ENCODE results near the gene BIRC6.

BIRC6 gene

DNA sequence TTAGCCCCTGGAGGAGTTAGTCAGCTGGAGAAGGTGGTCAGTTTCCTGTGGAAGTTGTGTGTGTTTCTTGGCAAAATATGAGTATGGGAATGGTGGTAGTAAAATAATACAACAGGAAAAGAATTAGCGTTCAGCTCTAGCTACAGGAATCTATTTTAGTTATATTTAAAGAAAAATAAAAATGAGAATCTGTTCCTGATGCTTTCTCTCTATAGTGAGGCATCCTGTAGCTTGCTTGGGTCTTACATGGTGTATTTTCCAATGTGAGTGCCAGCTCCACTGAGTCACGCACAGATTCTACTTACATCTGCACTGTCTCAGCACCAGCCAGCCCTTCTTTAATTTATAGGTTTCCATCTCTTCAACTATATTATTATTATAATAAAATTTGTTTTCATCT, 132.2 kb downstream of the BIRC6 start:
- Histone ChIP-seq H3K27me3 (ENCODE audit: control insufficient read depth in 5 of 5, insufficient read depth in 4 of 5, low read length in 5 of 5) (no peaks in the 10 kb centered on the region), H3K4me1 (ENCODE audit: control insufficient read depth in 5 of 5, insufficient read depth in 5 of 5, low read length in 5 of 5) (peaks cover 0 to 7% (median 0%) of the 10 kb centered on the region in 5 donors), H3K27ac (ENCODE audit: low read depth, low read length) (no peak overlapping the region), H3K9ac (ENCODE audit: low read length in 5 of 5) (no peak overlapping the region), H3K36me3 (ENCODE audit: control insufficient read depth in 5 of 5, insufficient read depth in 5 of 5, low read length in 5 of 5) (peaks cover 40 to 68% (median 47%) of the 10 kb centered on the region in 5 donors), H3K4me3 (ENCODE audit: low read depth in 1 of 5, low read length in 5 of 5) (no peak overlapping the region), H3K9me3 (ENCODE audit: control insufficient read depth in 5 of 5, low read length in 5 of 5) (no peaks in the 10 kb centered on the region)

DNA sequence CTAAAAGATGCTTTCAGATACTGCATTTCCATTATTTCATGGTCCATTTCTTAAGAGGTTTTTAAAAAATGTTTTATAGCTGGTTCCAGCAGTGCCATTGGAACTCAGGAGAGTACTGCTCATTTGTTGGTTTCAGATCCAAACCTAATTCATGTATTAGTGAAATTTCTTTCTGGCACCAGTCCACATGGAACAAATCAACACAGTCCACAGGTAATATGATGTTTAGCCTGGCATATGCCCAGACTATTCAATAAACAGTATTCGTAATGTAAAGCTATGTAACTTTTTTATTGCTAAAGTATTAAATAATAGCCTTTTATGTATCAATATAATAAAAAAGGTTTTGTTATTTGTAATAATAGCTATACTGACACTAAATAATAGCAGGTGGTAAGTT, 134.5 kb downstream of the BIRC6 start:
- Histone ChIP-seq H3K27me3 (ENCODE audit: control insufficient read depth in 5 of 5, insufficient read depth in 4 of 5, low read length in 5 of 5) (no peaks in the 10 kb centered on the region), H3K9ac (ENCODE audit: low read length in 5 of 5) (no peak overlapping the region), H3K4me3 (ENCODE audit: low read depth in 1 of 5, low read length in 5 of 5) (no peak overlapping the region), H3K4me1 (ENCODE audit: control insufficient read depth in 5 of 5, insufficient read depth in 5 of 5, low read length in 5 of 5) (no peaks in the 10 kb centered on the region), H3K9me3 (ENCODE audit: control insufficient read depth in 5 of 5, low read length in 5 of 5) (no peaks in the 10 kb centered on the region), H3K27ac (ENCODE audit: low read depth, low read length) (no peak overlapping the region), H3K36me3 (ENCODE audit: control insufficient read depth in 5 of 5, insufficient read depth in 5 of 5, low read length in 5 of 5) (peaks cover 29 to 49% (median 34%) of the 10 kb centered on the region in 5 donors)

- Histone ChIP-seq H3K4me3 (ENCODE audit: low read depth in 1 of 5, low read length in 5 of 5) (no peak overlapping the region), H3K36me3 (ENCODE audit: control insufficient read depth in 5 of 5, insufficient read depth in 5 of 5, low read length in 5 of 5) (peaks cover 23 to 40% (median 29%) of the 10 kb centered on the region in 5 donors), H3K27me3 (ENCODE audit: control insufficient read depth in 5 of 5, insufficient read depth in 4 of 5, low read length in 5 of 5) (no peaks in the 10 kb centered on the region), H3K4me1 (ENCODE audit: control insufficient read depth in 5 of 5, insufficient read depth in 5 of 5, low read length in 5 of 5) (no peaks in the 10 kb centered on the region), H3K9ac (ENCODE audit: low read length in 5 of 5) (no peak overlapping the region), H3K27ac (ENCODE audit: low read depth, low read length) (no peak overlapping the region), H3K9me3 (ENCODE audit: control insufficient read depth in 5 of 5, low read length in 5 of 5) (no peaks in the 10 kb centered on the region)
Observed at GRCh38 chr2:32495139-32495538, 138.3 kb downstream of the BIRC6 start.

DNA sequence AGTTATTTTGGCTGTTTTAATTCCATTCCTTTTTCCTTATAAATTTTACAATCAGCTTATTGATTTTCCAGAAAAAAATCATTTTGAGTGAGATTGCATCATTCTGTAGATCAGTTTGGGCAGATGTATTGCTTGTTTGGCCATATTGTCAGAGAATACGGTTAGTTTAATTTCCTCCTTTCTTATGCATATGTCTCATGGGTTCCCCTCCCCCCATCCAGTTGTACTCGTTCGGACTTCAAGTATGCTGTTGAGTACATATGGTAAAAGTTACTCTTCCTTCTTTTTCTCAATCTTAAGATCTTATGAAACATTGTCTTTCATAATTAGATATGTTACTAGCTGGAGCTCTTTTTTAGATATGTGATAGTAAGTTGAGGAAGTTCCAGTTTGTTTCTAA, 139.8 kb downstream of the BIRC6 start:
- Histone ChIP-seq H3K4me3 (ENCODE audit: low read depth in 1 of 5, low read length in 5 of 5) (no peak overlapping the region), H3K36me3 (ENCODE audit: control insufficient read depth in 5 of 5, insufficient read depth in 5 of 5, low read length in 5 of 5) (peaks cover 25 to 35% (median 30%) of the 10 kb centered on the region in 5 donors), H3K4me1 (ENCODE audit: control insufficient read depth in 5 of 5, insufficient read depth in 5 of 5, low read length in 5 of 5) (no peaks in the 10 kb centered on the region), H3K9ac (ENCODE audit: low read length in 5 of 5) (no peak overlapping the region), H3K9me3 (ENCODE audit: control insufficient read depth in 5 of 5, low read length in 5 of 5) (no peaks in the 10 kb centered on the region), H3K27me3 (ENCODE audit: control insufficient read depth in 5 of 5, insufficient read depth in 4 of 5, low read length in 5 of 5) (no peaks in the 10 kb centered on the region), H3K27ac (ENCODE audit: low read depth, low read length) (no peak overlapping the region)

DNA sequence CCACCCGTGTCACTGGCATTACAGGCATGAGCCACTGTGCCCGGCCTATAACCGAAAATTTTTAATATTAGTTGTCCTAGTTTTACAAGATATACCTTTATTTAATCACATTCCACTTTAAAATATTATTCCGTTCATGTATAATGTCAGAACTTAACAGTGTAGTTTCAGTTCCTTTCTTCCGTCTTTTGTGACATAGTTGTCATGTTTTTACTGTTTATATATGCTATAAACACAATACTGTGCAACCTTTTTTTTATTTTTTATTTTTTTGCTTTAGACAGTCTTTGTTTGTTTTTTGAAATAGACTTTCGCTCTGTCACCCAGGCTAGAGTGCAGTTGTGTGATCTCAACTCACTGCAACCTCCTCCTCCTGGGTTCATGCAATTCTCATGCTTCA, 141.5 kb downstream of the BIRC6 start:
- H3K9ac ChIP-seq (ENCODE audit: low read length in 5 of 5) = no peak overlapping the region
- no peaks in the 10 kb centered on the region for H3K9me3 ChIP-seq (ENCODE audit: control insufficient read depth in 5 of 5, low read length in 5 of 5)
- no peaks in the 10 kb centered on the region for H3K27me3 ChIP-seq (ENCODE audit: control insufficient read depth in 5 of 5, insufficient read depth in 4 of 5, low read length in 5 of 5)
- H3K36me3 ChIP-seq (ENCODE audit: control insufficient read depth in 5 of 5, insufficient read depth in 5 of 5, low read length in 5 of 5) = peaks cover 28 to 45% (median 33%) of the 10 kb centered on the region in 5 donors
- H3K27ac ChIP-seq (ENCODE audit: low read depth, low read length) = no peak overlapping the region
- H3K4me1 ChIP-seq (ENCODE audit: control insufficient read depth in 5 of 5, insufficient read depth in 5 of 5, low read length in 5 of 5) = peaks cover 0 to 6% (median 0%) of the 10 kb centered on the region in 5 donors
- no peak overlapping the region for H3K4me3 ChIP-seq (ENCODE audit: low read depth in 1 of 5, low read length in 5 of 5)

DNA sequence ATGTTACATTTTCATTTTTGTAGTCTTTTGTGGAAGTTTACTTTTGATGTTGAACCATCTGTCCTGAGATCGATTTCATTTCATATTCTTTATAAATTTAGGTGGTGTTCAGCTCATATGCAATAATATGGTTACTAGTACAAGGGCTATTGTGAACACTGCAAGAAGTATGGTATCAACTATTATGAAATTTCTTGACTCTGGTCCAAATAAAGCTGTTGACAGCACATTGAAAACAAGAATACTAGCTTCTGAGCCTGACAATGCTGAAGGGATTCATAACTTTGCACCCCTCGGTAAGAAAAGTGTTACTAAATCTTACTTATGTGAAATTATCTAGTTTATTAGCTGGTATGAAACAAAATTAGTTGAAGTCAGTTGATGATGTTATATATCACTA, 146.1 kb downstream of the BIRC6 start:
- Histone ChIP-seq H3K36me3 (ENCODE audit: control insufficient read depth in 5 of 5, insufficient read depth in 5 of 5, low read length in 5 of 5) (peaks cover 36 to 69% (median 41%) of the 10 kb centered on the region in 5 donors), H3K9ac (ENCODE audit: low read length in 5 of 5) (no peak overlapping the region), H3K4me3 (ENCODE audit: low read depth in 1 of 5, low read length in 5 of 5) (no peak overlapping the region), H3K4me1 (ENCODE audit: control insufficient read depth in 5 of 5, insufficient read depth in 5 of 5, low read length in 5 of 5) (peaks cover 0 to 6% (median 0%) of the 10 kb centered on the region in 5 donors), H3K27ac (ENCODE audit: low read depth, low read length) (no peak overlapping the region), H3K9me3 (ENCODE audit: control insufficient read depth in 5 of 5, low read length in 5 of 5) (no peaks in the 10 kb centered on the region), H3K27me3 (ENCODE audit: control insufficient read depth in 5 of 5, insufficient read depth in 4 of 5, low read length in 5 of 5) (no peaks in the 10 kb centered on the region)

DNA sequence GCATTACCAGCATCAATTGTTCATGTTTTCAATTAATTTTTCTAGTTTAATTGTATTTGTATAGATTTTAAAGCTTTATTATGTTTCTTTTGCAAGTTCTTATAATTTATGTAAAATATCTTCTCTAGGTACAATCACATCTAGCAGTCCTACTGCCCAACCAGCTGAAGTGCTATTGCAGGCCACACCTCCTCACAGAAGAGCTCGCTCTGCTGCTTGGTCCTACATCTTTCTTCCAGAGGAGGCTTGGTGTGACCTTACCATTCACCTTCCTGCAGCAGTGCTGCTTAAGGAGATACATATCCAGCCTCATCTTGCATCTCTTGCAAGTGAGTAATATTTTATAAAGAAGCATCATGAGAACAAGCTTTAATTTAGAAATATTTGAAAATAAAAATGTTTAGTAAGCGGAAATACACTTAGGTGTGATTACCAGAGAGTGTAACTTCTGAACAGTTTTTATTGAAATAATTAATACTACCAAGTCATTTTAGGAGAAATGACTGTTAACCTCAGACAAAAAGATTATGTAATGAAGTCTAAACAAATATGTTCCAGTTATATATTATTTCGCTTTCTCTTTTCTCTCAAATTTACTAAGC, 148.2 kb downstream of the BIRC6 start:
- Histone ChIP-seq H3K36me3 (ENCODE audit: control insufficient read depth in 5 of 5, insufficient read depth in 5 of 5, low read length in 5 of 5) (peaks cover 39 to 69% (median 47%) of the 10 kb centered on the region in 5 donors), H3K9me3 (ENCODE audit: control insufficient read depth in 5 of 5, low read length in 5 of 5) (no peaks in the 10 kb centered on the region), H3K9ac (ENCODE audit: low read length in 5 of 5) (no peak overlapping the region), H3K27me3 (ENCODE audit: control insufficient read depth in 5 of 5, insufficient read depth in 4 of 5, low read length in 5 of 5) (no peaks in the 10 kb centered on the region), H3K4me1 (ENCODE audit: control insufficient read depth in 5 of 5, insufficient read depth in 5 of 5, low read length in 5 of 5) (peaks cover 0 to 6% (median 0%) of the 10 kb centered on the region in 5 donors), H3K27ac (ENCODE audit: low read depth, low read length) (no peak overlapping the region), H3K4me3 (ENCODE audit: low read depth in 1 of 5, low read length in 5 of 5) (no peak overlapping the region)

DNA sequence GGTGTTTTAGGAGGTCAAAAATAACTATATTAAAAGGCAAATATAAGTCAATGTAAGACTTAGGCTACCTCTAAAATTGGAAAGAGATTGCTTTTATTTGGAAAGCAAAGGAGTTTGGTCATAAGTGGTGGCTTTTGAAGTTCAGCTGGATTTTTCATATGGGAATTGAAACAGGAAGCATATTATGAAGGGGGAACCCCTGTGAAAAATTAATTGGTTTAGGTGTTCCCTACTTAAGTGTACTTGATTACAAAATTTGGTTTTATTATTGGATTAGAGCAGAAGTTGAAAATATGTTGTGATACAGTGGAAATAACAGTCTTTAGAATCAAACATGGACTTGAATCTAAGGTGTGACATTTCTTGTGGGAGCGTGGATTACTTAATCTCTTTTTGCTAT, 149.6 kb downstream of the BIRC6 start:
- no peak overlapping the region for H3K4me3 ChIP-seq (ENCODE audit: low read depth in 1 of 5, low read length in 5 of 5)
- no peak overlapping the region for H3K27ac ChIP-seq (ENCODE audit: low read depth, low read length)
- no peaks in the 10 kb centered on the region for H3K27me3 ChIP-seq (ENCODE audit: control insufficient read depth in 5 of 5, insufficient read depth in 4 of 5, low read length in 5 of 5)
- peaks cover 0 to 6% (median 0%) of the 10 kb centered on the region in 5 donors for H3K4me1 ChIP-seq (ENCODE audit: control insufficient read depth in 5 of 5, insufficient read depth in 5 of 5, low read length in 5 of 5)
- no peaks in the 10 kb centered on the region for H3K9me3 ChIP-seq (ENCODE audit: control insufficient read depth in 5 of 5, low read length in 5 of 5)
- no peak overlapping the region for H3K9ac ChIP-seq (ENCODE audit: low read length in 5 of 5)
- peaks cover 45 to 71% (median 49%) of the 10 kb centered on the region in 5 donors for H3K36me3 ChIP-seq (ENCODE audit: control insufficient read depth in 5 of 5, insufficient read depth in 5 of 5, low read length in 5 of 5)

DNA sequence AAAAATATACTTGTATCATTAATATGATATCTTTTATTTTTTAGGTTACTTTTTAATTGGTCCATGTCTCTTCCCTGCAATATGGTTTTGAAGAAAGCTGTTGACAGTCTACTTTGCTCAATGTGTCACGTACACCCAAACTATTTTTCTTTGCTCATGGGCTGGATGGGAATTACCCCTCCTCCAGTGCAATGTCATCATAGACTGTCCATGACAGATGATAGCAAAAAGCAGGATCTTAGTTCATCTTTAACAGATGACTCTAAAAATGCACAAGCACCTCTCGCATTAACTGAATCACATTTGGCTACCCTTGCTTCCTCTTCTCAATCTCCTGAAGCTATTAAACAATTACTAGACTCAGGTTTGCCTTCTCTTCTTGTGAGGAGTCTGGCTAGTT, 158.1 kb downstream of the BIRC6 start:
- no peaks in the 10 kb centered on the region for H3K27me3 ChIP-seq (ENCODE audit: control insufficient read depth in 5 of 5, insufficient read depth in 4 of 5, low read length in 5 of 5)
- H3K9me3 ChIP-seq (ENCODE audit: control insufficient read depth in 5 of 5, low read length in 5 of 5) = no peaks in the 10 kb centered on the region
- H3K27ac ChIP-seq (ENCODE audit: low read depth, low read length) = no peak overlapping the region
- no peaks in the 10 kb centered on the region for H3K4me1 ChIP-seq (ENCODE audit: control insufficient read depth in 5 of 5, insufficient read depth in 5 of 5, low read length in 5 of 5)
- H3K36me3 ChIP-seq (ENCODE audit: control insufficient read depth in 5 of 5, insufficient read depth in 5 of 5, low read length in 5 of 5) = peaks cover 45 to 75% (median 52%) of the 10 kb centered on the region in 5 donors
- no peak overlapping the region for H3K4me3 ChIP-seq (ENCODE audit: low read depth in 1 of 5, low read length in 5 of 5)
- H3K9ac ChIP-seq (ENCODE audit: low read length in 5 of 5) = no peak overlapping the region

DNA sequence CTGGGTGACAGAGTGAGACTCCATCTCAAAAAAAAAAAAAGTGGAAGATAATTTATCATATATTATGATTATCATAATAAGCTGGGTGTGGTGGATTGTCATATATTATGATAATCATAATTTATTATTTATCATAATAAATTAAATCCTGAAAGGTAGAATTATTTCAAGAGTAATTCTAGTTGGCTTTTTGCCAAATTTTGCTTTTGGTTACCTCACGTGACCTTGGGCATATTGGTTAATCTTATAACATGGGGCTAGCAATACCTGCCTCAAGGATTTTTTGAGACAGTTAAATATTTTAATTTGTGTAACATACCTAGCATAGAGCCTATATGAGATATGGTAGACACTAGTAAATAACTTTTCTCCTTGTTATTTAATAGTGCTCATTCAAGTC, 159.7 kb downstream of the BIRC6 start:
- Histone ChIP-seq H3K4me3 (ENCODE audit: low read depth in 1 of 5, low read length in 5 of 5) (no peak overlapping the region), H3K36me3 (ENCODE audit: control insufficient read depth in 5 of 5, insufficient read depth in 5 of 5, low read length in 5 of 5) (peaks cover 42 to 75% (median 49%) of the 10 kb centered on the region in 5 donors), H3K4me1 (ENCODE audit: control insufficient read depth in 5 of 5, insufficient read depth in 5 of 5, low read length in 5 of 5) (no peaks in the 10 kb centered on the region), H3K9me3 (ENCODE audit: control insufficient read depth in 5 of 5, low read length in 5 of 5) (no peaks in the 10 kb centered on the region), H3K27ac (ENCODE audit: low read depth, low read length) (no peak overlapping the region), H3K27me3 (ENCODE audit: control insufficient read depth in 5 of 5, insufficient read depth in 4 of 5, low read length in 5 of 5) (no peaks in the 10 kb centered on the region), H3K9ac (ENCODE audit: low read length in 5 of 5) (no peak overlapping the region)

All from subcutaneous abdominal adipose tissue (tissue), 5 donors.